Activated CD4-positive, alpha-beta T cell treated with anti-CD3 and anti-CD28 coated beads, Interleukin-2, amount 10 ng/mL, durations not matched to agents 7 days and 5 days (primary cell): Measurements from ENCODE around the gene ELK1. TPM values are rescaled to one million over a fixed set of nuclear protein-coding genes. Genes with fewer than 3 reads are reported as not detected.

ENCODE experiments used
- CTCF ChIA-PET: fragments of 350-600 bp; sonication (Branson Sonifier 250); formaldehyde crosslinking; loops from one replicate; lab custom pipeline; 2021; ENCODE audit warnings: antibody characterized with exemption; lab: Charles Lee
- POLR2A ChIA-PET: fragments of 350-600 bp; sonication (Branson Sonifier 250); formaldehyde crosslinking; loops from one replicate; lab custom pipeline; 2021; ENCODE audit warnings: antibody characterized with exemption; lab: Charles Lee
- DNase-seq: peaks from one replicate; pipeline ENCODE4 v3.0.0-alpha.2; 2020
- H3K27ac Mint-ChIP-seq: one replicate; pipeline ENCODE4 v1.8.0; 2021; ENCODE audit warnings: mild to moderate bottlenecking, moderate library complexity, mixed read lengths
- H3K27me3 Mint-ChIP-seq: one replicate; pipeline ENCODE4 v1.8.0; 2021; ENCODE audit warnings: mixed read lengths
- H3K36me3 Mint-ChIP-seq: one replicate; pipeline ENCODE4 v1.8.0; 2021; ENCODE audit warnings: low read depth, mixed read lengths
- H3K4me1 Mint-ChIP-seq: one replicate; pipeline ENCODE4 v1.8.0; 2021; ENCODE audit warnings: mixed read lengths
- H3K4me3 Mint-ChIP-seq: one replicate; pipeline ENCODE4 v1.8.0; 2021; ENCODE audit warnings: mild to moderate bottlenecking, moderate library complexity, mixed read lengths
- H3K9me3 Mint-ChIP-seq: one replicate; pipeline ENCODE4 v1.8.0; 2021; ENCODE audit warnings: mixed read lengths
- total RNA-seq, 2 experiments: library from RNA; stranded (reverse); gene quantifications; one replicate each; pipeline ENCODE4 v1.2.3, GENCODE V29; 2021

ELK1 gene
- total RNA-seq, 2 experiments from 2014 or later = 56.4 to 61.1 TPM

GRCh38 chrX:47659421-47659726 is 9.0 kb upstream of the ELK1 start:
- POLR2A ChIA-PET = no interaction called here
- H3K4me1 Mint-ChIP-seq = peaks cover 38% of the 10 kb centered on the region

GRCh38 chrX:47658684-47659420 is 8.5 kb upstream of the ELK1 start, which contains the start of gene UXT:
Gene UXT, minus strand, starts transcription at chrX:47659180. Its CDS starts 253 bp downstream, at chrX:47658927.
- peak; percentile 94 for DNase-seq
- H3K4me1 Mint-ChIP-seq = peaks cover 38% of the 10 kb centered on the region
- peaks cover 3% of the 10 kb centered on the region for H3K9me3 Mint-ChIP-seq
- peak within 1 kb of the TSS; percentile 99 for H3K27ac Mint-ChIP-seq
- H3K36me3 Mint-ChIP-seq = peaks cover 34% of the 10 kb centered on the region
- peak within 1 kb of the TSS; percentile 86 for H3K4me3 Mint-ChIP-seq
- H3K27me3 Mint-ChIP-seq = no peaks in the 10 kb centered on the region
- ChIA-PET POLR2A (no interaction called here), CTCF (interaction anchor here (0.6 kb wide), 1 partner anchor 180 kb away, joined by 4 read pairs; no protein-coding TSS in a partner anchor)

More at GRCh38 chrX:47659421-47659726, 9.0 kb upstream of the ELK1 start:
- H3K4me3 Mint-ChIP-seq = peak overlapping the region; percentile 86
- H3K9me3 Mint-ChIP-seq = peaks cover 3% of the 10 kb centered on the region
- CTCF ChIA-PET = interaction anchor here (0.6 kb wide), 1 partner anchor 180 kb away, joined by 4 read pairs; no protein-coding TSS in a partner anchor
- H3K27me3 Mint-ChIP-seq = no peaks in the 10 kb centered on the region
- H3K36me3 Mint-ChIP-seq = peaks cover 34% of the 10 kb centered on the region
- no peak for DNase-seq
- H3K27ac Mint-ChIP-seq = peak overlapping the region; percentile 99

- no peak for DNase-seq
- Mint-ChIP-seq H3K4me1 (peaks cover 41% of the 10 kb centered on the region), H3K36me3 (peaks cover 40% of the 10 kb centered on the region), H3K9me3 (peaks cover 3% of the 10 kb centered on the region), H3K4me3 (peak overlapping the region; percentile 86), H3K27me3 (no peaks in the 10 kb centered on the region), H3K27ac (peak overlapping the region; percentile 99)
- CTCF ChIA-PET = no interaction called here
- POLR2A ChIA-PET = no interaction called here
Measured at GRCh38 chrX:47658301-47658683, 7.9 kb upstream of the ELK1 start.

- Mint-ChIP-seq H3K4me1 (peaks cover 63% of the 10 kb centered on the region), H3K27me3 (no peaks in the 10 kb centered on the region), H3K36me3 (peaks cover 62% of the 10 kb centered on the region), H3K9me3 (no peaks in the 10 kb centered on the region), H3K4me3 (peak overlapping the region; percentile 90), H3K27ac (peak overlapping the region; percentile 94)
- DNase-seq = no peak
- ChIA-PET POLR2A (no interaction called here), CTCF (interaction anchor here (1.3 to 1.5 kb wide), 2 partner anchors 12 to 506 kb away, joined by 3 read pairs; partner anchors contain the start of genes NDUFB11 and RBM10)
Measured at GRCh38 chrX:47651043-47651905, 911 bp upstream of the ELK1 start.

GRCh38 chrX:47649781-47650163 is 591 bp downstream of the ELK1 start:
- ChIA-PET POLR2A (no interaction called here), CTCF (interaction anchor here (1.5 kb wide), 1 partner anchor 14 kb away, joined by 3 read pairs; no protein-coding TSS in a partner anchor)
- Mint-ChIP-seq H3K27me3 (no peaks in the 10 kb centered on the region), H3K4me1 (peaks cover 66% of the 10 kb centered on the region), H3K9me3 (no peaks in the 10 kb centered on the region), H3K27ac (peak overlapping the region; percentile 94), H3K36me3 (peaks cover 54% of the 10 kb centered on the region), H3K4me3 (peak overlapping the region; percentile 90)
- no peak for DNase-seq

GRCh38 chrX:47649271-47649670 is 1.1 kb downstream of the ELK1 start:
- Mint-ChIP-seq H3K4me3 (peak overlapping the region; percentile 90), H3K4me1 (peaks cover 71% of the 10 kb centered on the region), H3K36me3 (peaks cover 53% of the 10 kb centered on the region), H3K27ac (peak overlapping the region; percentile 94), H3K27me3 (no peaks in the 10 kb centered on the region), H3K9me3 (no peaks in the 10 kb centered on the region)
- ChIA-PET POLR2A (no interaction called here), CTCF (interaction anchor here (0.6 to 1.0 kb wide), 2 partner anchors 26 to 958 kb away, joined by 4 read pairs; no protein-coding TSS in a partner anchor)
- DNase-seq = no peak

GRCh38 chrX:47648376-47648775 is 2.0 kb downstream of the ELK1 start:
- H3K27ac Mint-ChIP-seq = peak overlapping the region; percentile 94
- POLR2A ChIA-PET = no interaction called here
- no peaks in the 10 kb centered on the region for H3K9me3 Mint-ChIP-seq
- CTCF ChIA-PET = interaction anchor here (1.0 to 1.3 kb wide), 2 partner anchors 11 to 25 kb away, joined by 3 to 4 read pairs; no protein-coding TSS in a partner anchor
- peaks cover 55% of the 10 kb centered on the region for H3K36me3 Mint-ChIP-seq
- DNase-seq = peak; percentile 25
- H3K4me3 Mint-ChIP-seq = peak overlapping the region; percentile 90
- H3K4me1 Mint-ChIP-seq = peaks cover 75% of the 10 kb centered on the region
- H3K27me3 Mint-ChIP-seq = no peaks in the 10 kb centered on the region

- no peak overlapping the region for H3K27ac Mint-ChIP-seq
- ChIA-PET POLR2A (no interaction called here), CTCF (no interaction called here)
- peaks cover 64% of the 10 kb centered on the region for H3K4me1 Mint-ChIP-seq
- no peaks in the 10 kb centered on the region for H3K9me3 Mint-ChIP-seq
- peaks cover 41% of the 10 kb centered on the region for H3K36me3 Mint-ChIP-seq
- H3K27me3 Mint-ChIP-seq = no peaks in the 10 kb centered on the region
- H3K4me3 Mint-ChIP-seq = no peak overlapping the region
- DNase-seq = no peak
Measured at GRCh38 chrX:47646636-47647035, 3.7 kb downstream of the ELK1 start.

- Mint-ChIP-seq H3K4me3 (no peak overlapping the region), H3K9me3 (no peaks in the 10 kb centered on the region), H3K27me3 (no peaks in the 10 kb centered on the region), H3K4me1 (peaks cover 53% of the 10 kb centered on the region), H3K36me3 (peaks cover 43% of the 10 kb centered on the region), H3K27ac (no peak overlapping the region)
- ChIA-PET CTCF (interaction anchor here (0.9 kb wide), 1 partner anchor 477 kb away, joined by 4 read pairs; no protein-coding TSS in a partner anchor), POLR2A (no interaction called here)
- DNase-seq = no peak
Measured at GRCh38 chrX:47645530-47645929, 4.8 kb downstream of the ELK1 start.

- Mint-ChIP-seq H3K9me3 (peaks cover 2% of the 10 kb centered on the region), H3K36me3 (peaks cover 52% of the 10 kb centered on the region), H3K27me3 (no peaks in the 10 kb centered on the region), H3K27ac (peak overlapping the region; percentile 57), H3K4me3 (no peak overlapping the region), H3K4me1 (peaks cover 53% of the 10 kb centered on the region)
- ChIA-PET POLR2A (no interaction called here), CTCF (interaction anchor here (0.9 to 1.6 kb wide), 2 partner anchors 15 to 476 kb away, joined by 3 to 4 read pairs; partner anchors contain the start of gene CFP)
- no peak for DNase-seq
Measured at GRCh38 chrX:47644557-47645091, 5.7 kb downstream of the ELK1 start.

- DNase-seq = no peak
- no peak overlapping the region for H3K4me3 Mint-ChIP-seq
- peaks cover 54% of the 10 kb centered on the region for H3K4me1 Mint-ChIP-seq
- CTCF ChIA-PET = interaction anchor here (1.6 kb wide), 1 partner anchor 14 kb away, joined by 3 read pairs; the partner anchor contains the start of gene CFP
- H3K27me3 Mint-ChIP-seq = no peaks in the 10 kb centered on the region
- H3K36me3 Mint-ChIP-seq = peaks cover 53% of the 10 kb centered on the region
- H3K27ac Mint-ChIP-seq = no peak overlapping the region
- peaks cover 3% of the 10 kb centered on the region for H3K9me3 Mint-ChIP-seq
- POLR2A ChIA-PET = no interaction called here
Measured at GRCh38 chrX:47643926-47644325, 6.4 kb downstream of the ELK1 start.

GRCh38 chrX:47638816-47639215 is 11.5 kb downstream of the ELK1 start:
- POLR2A ChIA-PET = no interaction called here
- Mint-ChIP-seq H3K4me1 (peaks cover 36% of the 10 kb centered on the region), H3K27me3 (no peaks in the 10 kb centered on the region), H3K36me3 (peaks cover 49% of the 10 kb centered on the region), H3K27ac (peak overlapping the region; percentile 81), H3K9me3 (peaks cover 3% of the 10 kb centered on the region), H3K4me3 (peak overlapping the region; percentile 58)
- no peak for DNase-seq
- CTCF ChIA-PET = no interaction called here
